H1 (cell line): ENCODE results near the gene CDH15. TPM values are rescaled to one million over a fixed set of nuclear protein-coding genes. Genes with fewer than 3 reads are reported as not detected.

ENCODE experiments used
- CTCF ChIA-PET: fragments of 300-600 bp; sonication (Branson Sonifier 250); formaldehyde crosslinking; loops from one replicate; lab custom pipeline; 2021; ENCODE audit not compliant: partially characterized antibody; lab: Charles Lee
- POLR2A ChIA-PET: fragments of 300-600 bp; sonication (Branson Sonifier 250); formaldehyde crosslinking; loops from one replicate; lab custom pipeline; 2021; ENCODE audit warnings: inconsistent platforms; ENCODE audit not compliant: partially characterized antibody; lab: Charles Lee
- DNase-seq, 2 experiments: peaks; one replicate each; pipeline versions ENCODE4 v3.0.0 to v3.0.0-alpha.2; 2010 to 2022; ENCODE audit warnings: low spot score in 2 of 2, low read depth in 1 of 2, mixed read lengths in 1 of 2
- FAIRE-seq: peaks from 2 replicates; lab custom pipeline; 2011; peaks lifted over from hg19 to GRCh38; lab: Jason Lieb, UNC
- H2AFZ ChIP-seq: 2 replicates; pipeline ENCODE4 v1.8.1; 2012; ENCODE audit warnings: low read length, inconsistent platforms
- H2AK5ac ChIP-seq: 2 replicates; pipeline ENCODE4 v1.6.1; 2013; ENCODE audit warnings: low read depth, low read length
- H2BK120ac ChIP-seq: replicated peaks from 2 replicates; pipeline ENCODE3; 2013; ENCODE audit warnings: low read depth, low read length, inconsistent platforms
- H2BK12ac ChIP-seq: 2 replicates; pipeline ENCODE4 v1.6.1; 2013; ENCODE audit warnings: low read depth, low read length
- H2BK15ac ChIP-seq: 2 replicates; pipeline ENCODE4 v1.6.1; 2013; ENCODE audit warnings: low read length
- H2BK20ac ChIP-seq: 2 replicates; pipeline ENCODE4 v1.6.1; 2013; ENCODE audit warnings: low read length
- H2BK5ac ChIP-seq: 2 replicates; pipeline ENCODE4 v1.6.1; 2013; ENCODE audit warnings: low read depth, low read length
- H3K14ac ChIP-seq: 2 replicates; pipeline ENCODE4 v1.6.1; 2013; ENCODE audit warnings: inconsistent platforms; ENCODE audit not compliant: insufficient read length
- H3K18ac ChIP-seq: 2 replicates; pipeline ENCODE4 v1.6.1; 2013; ENCODE audit warnings: low read length; ENCODE audit errors: extremely low read depth
- H3K23ac ChIP-seq: 2 replicates; pipeline ENCODE4 v1.6.1; 2013; ENCODE audit warnings: inconsistent platforms; ENCODE audit not compliant: insufficient read length
- H3K23me2 ChIP-seq: 2 replicates; pipeline ENCODE4 v1.6.1; 2013; ENCODE audit warnings: low read depth, low read length
- H3K27ac ChIP-seq: 2 replicates; pipeline ENCODE4 v1.6.1; 2011; ENCODE audit warnings: low read depth, low read length, inconsistent platforms
- H3K27me3 ChIP-seq, 4 experiments: replicated peaks in 1 of 4; 1 replicate in 1 of 4; 2 replicates in 3 of 4; pipeline versions ENCODE4 v1.6.1 to v1.8.1; 2011 to 2013; ENCODE audit warnings: low read length in 3 of 4, mild to moderate bottlenecking in 3 of 4, inconsistent platforms in 2 of 4, mixed read lengths in 2 of 4, moderate library complexity in 1 of 4; ENCODE audit not compliant: control insufficient read depth in 3 of 4, insufficient read depth in 3 of 4; ENCODE audit errors: extremely low read depth in 1 of 4
- H3K36me3 ChIP-seq, 4 experiments: 2 replicates each; pipeline versions ENCODE4 v1.6.1 to v1.8.1; 2011 to 2013; ENCODE audit warnings: mild to moderate bottlenecking in 4 of 4, low read length in 3 of 4, moderate library complexity in 2 of 4, control low read depth in 1 of 4, inconsistent platforms in 1 of 4; ENCODE audit not compliant: insufficient read depth in 4 of 4, control insufficient read depth in 2 of 4
- H3K4ac ChIP-seq: replicated peaks from 2 replicates; pipeline ENCODE3; 2013; ENCODE audit warnings: low read length, low read depth, mixed read lengths, inconsistent platforms; ENCODE audit not compliant: insufficient read length
- H3K4me1 ChIP-seq, 4 experiments: replicated peaks in 1 of 4; 1 replicate in 1 of 4; 2 replicates in 3 of 4; pipeline versions ENCODE4 v1.6.1 to v1.8.1; 2011 to 2013; ENCODE audit warnings: low read length in 3 of 4, inconsistent platforms in 2 of 4, mixed read lengths in 1 of 4; ENCODE audit not compliant: insufficient read depth in 4 of 4, control insufficient read depth in 3 of 4
- H3K4me2 ChIP-seq, 2 experiments: 2 replicates each; pipeline versions ENCODE4 v1.6.1 to v1.8.1; 2011 to 2013; ENCODE audit warnings: low read depth in 2 of 2, low read length in 2 of 2, control low read depth in 1 of 2, inconsistent platforms in 1 of 2, mild to moderate bottlenecking in 1 of 2; ENCODE audit not compliant: insufficient read depth in 1 of 2
- H3K4me3 ChIP-seq, 4 experiments: fragments of 200-600, 300-600 bp in 1 of 4; sonication (generic), shearing (Covaris generic), sonication (Bioruptor Twin) in 1 of 4; 2 replicates each; pipeline versions ENCODE4 v1.5.1 to v1.8.1; 2011 to 2016; ENCODE audit warnings: low read length in 4 of 4, low read depth in 3 of 4, control low read depth in 2 of 4, inconsistent platforms in 2 of 4, mild to moderate bottlenecking in 2 of 4, mixed read lengths in 1 of 4, moderate library complexity in 1 of 4; ENCODE audit not compliant: insufficient read depth in 2 of 4; ENCODE audit errors: extremely low read depth in 1 of 4
- H3K56ac ChIP-seq: replicated peaks from 2 replicates; pipeline ENCODE3; 2013; ENCODE audit warnings: low read depth, mild to moderate bottlenecking, mixed read lengths, low read length, inconsistent platforms; ENCODE audit not compliant: insufficient read length
- H3K79me1 ChIP-seq: 2 replicates; pipeline ENCODE4 v1.6.1; 2013; ENCODE audit warnings: low read depth, low read length, control low read depth
- H3K79me2 ChIP-seq, 2 experiments: 2 replicates each; pipeline versions ENCODE4 v1.6.1 to v1.8.1; 2012 to 2013; ENCODE audit warnings: low read length in 2 of 2, mild to moderate bottlenecking in 2 of 2, inconsistent platforms in 1 of 2; ENCODE audit not compliant: insufficient read depth in 2 of 2, control insufficient read depth in 1 of 2
- H3K9ac ChIP-seq, 4 experiments: replicated peaks in 1 of 4; 1 replicate in 1 of 4; 2 replicates in 3 of 4; pipeline versions ENCODE4 v1.6.1 to v1.8.1; 2011 to 2013; ENCODE audit warnings: low read depth in 3 of 4, low read length in 3 of 4, control low read depth in 2 of 4, mild to moderate bottlenecking in 2 of 4, moderate library complexity in 2 of 4, inconsistent platforms in 1 of 4; ENCODE audit errors: extremely low read depth in 1 of 4
- H3K9me3 ChIP-seq, 2 experiments: 2 replicates each; pipeline versions ENCODE4 v1.6.1 to v1.8.1; 2012 to 2013; ENCODE audit warnings: mild to moderate bottlenecking in 2 of 2, moderate library complexity in 2 of 2, control low read depth in 1 of 2, inconsistent platforms in 1 of 2, low read depth in 1 of 2, low read length in 1 of 2, mixed read lengths in 1 of 2; ENCODE audit not compliant: insufficient read depth in 2 of 2
- H4K20me1 ChIP-seq, 2 experiments: replicated peaks in 1 of 2; 2 replicates each; pipeline versions ENCODE3 to v1.8.1; 2011 to 2013; ENCODE audit warnings: inconsistent platforms in 2 of 2, low read length in 2 of 2, mild to moderate bottlenecking in 1 of 2; ENCODE audit not compliant: insufficient read depth in 2 of 2, control insufficient read depth in 1 of 2
- H4K5ac ChIP-seq: 2 replicates; pipeline ENCODE4 v1.6.1; 2013; ENCODE audit warnings: low read length, low read depth, mixed read lengths, inconsistent platforms; ENCODE audit not compliant: insufficient read length
- H4K8ac ChIP-seq: 2 replicates; pipeline ENCODE4 v1.8.0; 2013; ENCODE audit warnings: mild to moderate bottlenecking, moderate library complexity, low read length, inconsistent platforms; ENCODE audit not compliant: insufficient read depth; ENCODE audit errors: extremely low read depth
- H4K91ac ChIP-seq: replicated peaks from 2 replicates; pipeline ENCODE3; 2013; ENCODE audit warnings: low read length, mixed read lengths, inconsistent platforms; ENCODE audit not compliant: insufficient read length
- ATF3 ChIP-seq: IDR thresholded peaks from 2 replicates; pipeline ENCODE4 v1.6.1; 2011; ENCODE audit warnings: low read depth, mild to moderate bottlenecking, low read length; ENCODE audit not compliant: insufficient read depth
- BRCA1 ChIP-seq: IDR thresholded peaks from 2 replicates; pipeline ENCODE4 v1.6.1; 2012; ENCODE audit warnings: low read depth, low read length, improper control_type of control experiment
- CEBPB ChIP-seq: IDR thresholded peaks from 2 replicates; pipeline ENCODE4 v1.6.1; 2012; ENCODE audit warnings: low read depth, low read length
- GABPA ChIP-seq: IDR thresholded peaks from 2 replicates; pipeline ENCODE4 v1.6.1; 2011; ENCODE audit warnings: mild to moderate bottlenecking, low read length, moderate library complexity, borderline replicate concordance; ENCODE audit not compliant: insufficient read depth
- JUND ChIP-seq: IDR thresholded peaks from 2 replicates; pipeline ENCODE4 v1.6.1; 2011; ENCODE audit warnings: mild to moderate bottlenecking, improper control_type of control experiment, low read length
- RBBP5 ChIP-seq: IDR thresholded peaks from 2 replicates; pipeline ENCODE4 v1.7.1; 2012; ENCODE audit warnings: low read depth, mild to moderate bottlenecking, inconsistent platforms, low read length, moderate library complexity, borderline replicate concordance
- SIX5 ChIP-seq: IDR thresholded peaks from 2 replicates; pipeline ENCODE4 v1.6.1; 2011; ENCODE audit warnings: mild to moderate bottlenecking, low read depth, low read length
- SP2 ChIP-seq: IDR thresholded peaks from 2 replicates; pipeline ENCODE4 v1.6.1; 2012; ENCODE audit warnings: mild to moderate bottlenecking, low read length, inconsistent platforms
- TAF1 ChIP-seq: IDR thresholded peaks from 2 replicates; pipeline ENCODE4 v1.6.1; 2011; ENCODE audit warnings: mild to moderate bottlenecking, low read depth, low read length
- WGBS, 2 experiments: shearing (Covaris generic) in 1 of 2; methylation state at CpG; one replicate each; pipeline versions ENCODE4 v1.1.6 to v1.1.7; 2013 to 2015; ENCODE audit warnings: low lambda C conversion rate in 2 of 2, mixed read lengths in 2 of 2, inconsistent platforms in 1 of 2, low coverage in 1 of 2, missing lambda C conversion rate in 1 of 2; ENCODE audit not compliant: insufficient replicate concordance in 2 of 2, insufficient coverage in 1 of 2, insufficient read length in 1 of 2; ENCODE audit errors: extremely low coverage in 1 of 2, missing lambda C conversion rate in 1 of 2; 5-methylcytosine and 5-hydroxymethylcytosine counted together
- polyA plus RNA-seq, 7 experiments: library from polyadenylated mRNA; depleted of rRNA in 3 of 7; stranded (reverse) in 5 of 7; unstranded in 2 of 7; fragments of >200 nt in 5 of 7; fragments of 200-250 nt in 2 of 7; gene quantifications; 1 replicate in 5 of 7; 2 replicates in 1 of 7; 4 replicates in 1 of 7; pipeline versions ENCODE4 v1.2.1 to v1.2.3, GENCODE V29; 2011 to 2013; ENCODE audit warnings: missing spikeins in 2 of 7, mixed read lengths in 2 of 7
- total RNA-seq: library from RNA; stranded (reverse); fragmentation: NEBNext Ultra II Directional; extraction: Animal tissue kit (Norgen Biotek cat#: 25700); gene quantifications from 2 replicates; pipeline ENCODE4 v1.2.1, GENCODE V29; 2021

CDH15 gene
- total and polyA plus RNA-seq, 2 of the 8 experiments (the other 6 are each of a cell fraction or from before 2014, with no cell fraction given) = 0.50 to 0.82 TPM

GRCh38 chr16:89179148-89179484 is 7.6 kb downstream of the CDH15 start:
- CTCF ChIA-PET = interaction anchor here (1.1 to 3.0 kb wide), 4 partner anchors 8 to 363 kb away, joined by 3 to 11 read pairs (median 4); no protein-coding TSS in a partner anchor
- POLR2A ChIA-PET = no interaction called here

More at GRCh38 chr16:89179148-89179484, 7.6 kb downstream of the CDH15 start:
- Histone ChIP-seq H2BK15ac (0 out of 2 replicates have a peak overlapping the region, but pooled peaks have one; percentile 81), H4K5ac (no peak overlapping the region), H3K36me3 (no peaks in the 10 kb centered on the region), H2AFZ (no peak overlapping the region), H3K23ac (no peak overlapping the region), H2AK5ac (no peak overlapping the region), H3K79me1 (no peaks in the 10 kb centered on the region), H3K27me3 (no peaks in the 10 kb centered on the region; a peak in 1 of 7 replicates), H4K20me1 (no peaks in the 10 kb centered on the region), H4K91ac (no peak overlapping the region), H3K18ac (no peak overlapping the region), H2BK12ac (no peak overlapping the region), H2BK120ac (no peak overlapping the region), H3K4me3 (no peak overlapping the region), H3K4me2 (no peak overlapping the region), H2BK5ac (no peak overlapping the region), H3K4me1 (peaks cover 0 to 3% (median 1%) of the 10 kb centered on the region in 4 experiments; a peak in 3 of 7 replicates), H2BK20ac (no peak overlapping the region), H3K27ac (no peak overlapping the region), H3K79me2 (no peaks in the 10 kb centered on the region), H3K23me2 (no peaks in the 10 kb centered on the region), H3K56ac (no peak overlapping the region), H3K4ac (no peak overlapping the region), H3K9me3 (no peaks in the 10 kb centered on the region), H4K8ac (peak overlapping the region; percentile 25; the same call in 1 of the 2 replicates), H3K9ac (no peak overlapping the region), H3K14ac (no peak overlapping the region)
- WGBS, 2 experiments = 94% methylated on average over 17 of the region's 19 CpGs; no CpG with 5 or more reads in 1 of the 2 experiments
- no peak for FAIRE-seq
- TF ChIP-seq CEBPB (no peak), SP2 (no peak), BRCA1 (no peak), TAF1 (no peak), GABPA (no peak), SIX5 (no peak), RBBP5 (no peak), ATF3 (no peak), JUND (no peak)
- DNase-seq = no peak
